SU-DHL-6 (cell line): ENCODE measurements around the gene ARHGAP8.

Source experiments
- H2AFZ ChIP-seq: fragments of 200-600 bp; sonication (generic); 2 replicates; pipeline ENCODE4 v1.6.1; 2014; ENCODE audit warnings: low read depth, mild to moderate bottlenecking, moderate library complexity, mixed read lengths, antibody characterized with exemption, low read length; ENCODE audit not compliant: severe bottlenecking
- H3F3A ChIP-seq: fragments of 200-600 bp; shearing (Covaris generic); 2 replicates; pipeline ENCODE4 v1.6.0; 2016; ENCODE audit warnings: antibody characterized with exemption, mild to moderate bottlenecking; ENCODE audit not compliant: insufficient read depth
- H3K27ac ChIP-seq: fragments of 200-600 bp; sonication (generic); 2 replicates; pipeline ENCODE4 v1.5.1; 2016; ENCODE audit warnings: low read depth, mild to moderate bottlenecking, low read length, moderate library complexity, mixed read lengths
- H3K27me3 ChIP-seq: fragments of 200-600 bp; sonication (generic), shearing (Covaris generic); 2 replicates; pipeline ENCODE4 v1.6.0; 2014; ENCODE audit warnings: mild to moderate bottlenecking, low read length
- H3K36me3 ChIP-seq: fragments of 200-600 bp; sonication (generic); 2 replicates; pipeline ENCODE4 v1.6.1; 2014; ENCODE audit warnings: mild to moderate bottlenecking, low read length, mixed read lengths
- H3K4me2 ChIP-seq: fragments of 300-600, 200-600 bp; shearing (Covaris generic), sonication (generic); 2 replicates; pipeline ENCODE4 v1.6.0; 2014; ENCODE audit warnings: low read length, low read depth, mild to moderate bottlenecking; ENCODE audit not compliant: poor library complexity, severe bottlenecking
- H3K4me3 ChIP-seq: fragments of 200-600 bp; sonication (generic); 2 replicates; pipeline ENCODE4 v1.5.1; 2014; ENCODE audit warnings: antibody characterized with exemption, low read length, mild to moderate bottlenecking, mixed read lengths; ENCODE audit not compliant: insufficient read depth, poor library complexity, severe bottlenecking
- H3K79me2 ChIP-seq: fragments of 200-600 bp; sonication (generic); 2 replicates; pipeline ENCODE4 v1.6.1; 2014; ENCODE audit warnings: mild to moderate bottlenecking, low read length, moderate library complexity; ENCODE audit not compliant: insufficient read depth
- H3K9ac ChIP-seq: fragments of 200-600 bp; sonication (generic); 2 replicates; pipeline ENCODE4 v1.7.0; 2014; ENCODE audit warnings: mild to moderate bottlenecking, low read length
- H3K9me2 ChIP-seq: fragments of 200-600 bp; sonication (generic); replicated peaks from 2 replicates; pipeline ENCODE4 v1.6.1; 2014; ENCODE audit warnings: low read length; ENCODE audit not compliant: insufficient read depth
- H3K9me3 ChIP-seq: fragments of 200-600 bp; sonication (generic); 2 replicates; pipeline ENCODE4 v1.6.1; 2014; ENCODE audit warnings: low read length, mixed read lengths; ENCODE audit not compliant: insufficient read depth
- H4K20me1 ChIP-seq: fragments of 200-600 bp; sonication (generic); 2 replicates; pipeline ENCODE4 v1.6.1; 2014; ENCODE audit warnings: low read depth, mild to moderate bottlenecking, antibody characterized with exemption, low read length, moderate library complexity, mixed read lengths
- EZH2phosphoT487 ChIP-seq: fragments of 200-600 bp; sonication (generic), shearing (Covaris generic); conservative IDR thresholded peaks from 2 replicates; pipeline ENCODE4 v1.6.1; 2018; ENCODE audit warnings: mild to moderate bottlenecking, antibody characterized with exemption, low read length, moderate library complexity, mixed read lengths
- TF ChIP-seq, protein P1 (sequence below): fragments of 200-600 bp; sonication (generic); IDR thresholded peaks from one replicate; pipeline ENCODE4 v1.5.1; 2017; ENCODE audit warnings: antibody characterized with exemption, mild to moderate bottlenecking, low read length, moderate library complexity; ENCODE audit not compliant: insufficient read depth, poor library complexity, severe bottlenecking

ARHGAP8 gene

DNA sequence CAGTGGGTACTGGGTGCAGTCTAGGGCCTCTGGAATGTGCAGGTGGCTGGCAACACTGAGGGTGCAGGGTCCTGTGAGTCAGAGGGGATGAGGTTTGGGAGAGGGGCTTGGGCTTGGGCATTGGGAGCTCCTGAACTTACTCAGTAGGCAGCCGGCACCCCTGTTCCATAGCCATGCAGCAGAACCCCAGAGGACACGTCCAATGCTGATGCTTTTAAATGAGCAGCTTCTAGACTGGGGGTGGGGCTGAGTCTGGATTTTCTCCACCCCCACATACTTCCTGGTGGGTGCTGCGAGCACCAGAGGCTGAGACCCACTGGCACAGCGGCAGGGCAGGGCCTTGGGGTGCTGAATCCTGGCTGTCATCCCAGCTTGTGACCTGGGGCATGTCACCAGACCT is 71.4 kb downstream of the ARHGAP8 start:
- no peaks in the 10 kb centered on the region for H4K20me1 ChIP-seq
- H3K27me3 ChIP-seq = no peaks in the 10 kb centered on the region
- H3K9me3 ChIP-seq = no peaks in the 10 kb centered on the region
- H3K79me2 ChIP-seq = no peaks in the 10 kb centered on the region
- H3K9ac ChIP-seq = no peak overlapping the region
- no peak overlapping the region for H3K4me2 ChIP-seq
- H3F3A ChIP-seq = no peaks in the 10 kb centered on the region
- H3K36me3 ChIP-seq = no peaks in the 10 kb centered on the region
- no peak overlapping the region for H2AFZ ChIP-seq
- H3K27ac ChIP-seq = no peak overlapping the region
- no peaks in the 10 kb centered on the region for H3K9me2 ChIP-seq
- TF ChIP-seq, protein P1, sequence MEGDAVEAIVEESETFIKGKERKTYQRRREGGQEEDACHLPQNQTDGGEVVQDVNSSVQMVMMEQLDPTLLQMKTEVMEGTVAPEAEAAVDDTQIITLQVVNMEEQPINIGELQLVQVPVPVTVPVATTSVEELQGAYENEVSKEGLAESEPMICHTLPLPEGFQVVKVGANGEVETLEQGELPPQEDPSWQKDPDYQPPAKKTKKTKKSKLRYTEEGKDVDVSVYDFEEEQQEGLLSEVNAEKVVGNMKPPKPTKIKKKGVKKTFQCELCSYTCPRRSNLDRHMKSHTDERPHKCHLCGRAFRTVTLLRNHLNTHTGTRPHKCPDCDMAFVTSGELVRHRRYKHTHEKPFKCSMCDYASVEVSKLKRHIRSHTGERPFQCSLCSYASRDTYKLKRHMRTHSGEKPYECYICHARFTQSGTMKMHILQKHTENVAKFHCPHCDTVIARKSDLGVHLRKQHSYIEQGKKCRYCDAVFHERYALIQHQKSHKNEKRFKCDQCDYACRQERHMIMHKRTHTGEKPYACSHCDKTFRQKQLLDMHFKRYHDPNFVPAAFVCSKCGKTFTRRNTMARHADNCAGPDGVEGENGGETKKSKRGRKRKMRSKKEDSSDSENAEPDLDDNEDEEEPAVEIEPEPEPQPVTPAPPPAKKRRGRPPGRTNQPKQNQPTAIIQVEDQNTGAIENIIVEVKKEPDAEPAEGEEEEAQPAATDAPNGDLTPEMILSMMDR = no peak
- TF ChIP-seq EZH2phosphoT487 = no peak
- no peak overlapping the region for H3K4me3 ChIP-seq

DNA sequence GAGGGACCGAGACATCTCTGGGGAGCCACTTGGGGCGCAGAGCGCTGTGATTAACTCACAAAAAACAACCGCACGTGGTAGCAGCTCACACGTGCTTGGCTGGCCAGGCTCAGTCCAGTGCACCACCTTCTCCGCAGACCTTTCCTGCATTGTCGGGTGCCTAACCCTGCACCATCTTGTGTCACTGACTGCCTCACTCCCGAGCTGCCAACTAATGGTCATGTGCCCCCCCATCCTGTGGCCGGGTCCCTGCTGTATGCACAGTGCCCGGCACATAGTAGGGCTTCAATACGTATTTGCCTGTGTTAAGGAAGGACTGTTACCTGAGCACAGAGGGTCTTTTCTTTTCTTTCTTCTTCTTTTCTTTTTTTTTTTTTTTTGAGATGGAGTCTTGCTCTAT is 71.9 kb downstream of the ARHGAP8 start:
- Histone ChIP-seq H3K9me2 (no peaks in the 10 kb centered on the region), H3K9me3 (no peaks in the 10 kb centered on the region), H3K9ac (no peak overlapping the region), H3K4me2 (no peak overlapping the region), H3K27me3 (no peaks in the 10 kb centered on the region), H3K36me3 (no peaks in the 10 kb centered on the region), H2AFZ (no peak overlapping the region), H4K20me1 (no peaks in the 10 kb centered on the region), H3K79me2 (no peaks in the 10 kb centered on the region), H3F3A (no peaks in the 10 kb centered on the region), H3K4me3 (no peak overlapping the region), H3K27ac (no peak overlapping the region)
- TF ChIP-seq, protein P1 = no peak
- no peak for TF ChIP-seq EZH2phosphoT487

DNA sequence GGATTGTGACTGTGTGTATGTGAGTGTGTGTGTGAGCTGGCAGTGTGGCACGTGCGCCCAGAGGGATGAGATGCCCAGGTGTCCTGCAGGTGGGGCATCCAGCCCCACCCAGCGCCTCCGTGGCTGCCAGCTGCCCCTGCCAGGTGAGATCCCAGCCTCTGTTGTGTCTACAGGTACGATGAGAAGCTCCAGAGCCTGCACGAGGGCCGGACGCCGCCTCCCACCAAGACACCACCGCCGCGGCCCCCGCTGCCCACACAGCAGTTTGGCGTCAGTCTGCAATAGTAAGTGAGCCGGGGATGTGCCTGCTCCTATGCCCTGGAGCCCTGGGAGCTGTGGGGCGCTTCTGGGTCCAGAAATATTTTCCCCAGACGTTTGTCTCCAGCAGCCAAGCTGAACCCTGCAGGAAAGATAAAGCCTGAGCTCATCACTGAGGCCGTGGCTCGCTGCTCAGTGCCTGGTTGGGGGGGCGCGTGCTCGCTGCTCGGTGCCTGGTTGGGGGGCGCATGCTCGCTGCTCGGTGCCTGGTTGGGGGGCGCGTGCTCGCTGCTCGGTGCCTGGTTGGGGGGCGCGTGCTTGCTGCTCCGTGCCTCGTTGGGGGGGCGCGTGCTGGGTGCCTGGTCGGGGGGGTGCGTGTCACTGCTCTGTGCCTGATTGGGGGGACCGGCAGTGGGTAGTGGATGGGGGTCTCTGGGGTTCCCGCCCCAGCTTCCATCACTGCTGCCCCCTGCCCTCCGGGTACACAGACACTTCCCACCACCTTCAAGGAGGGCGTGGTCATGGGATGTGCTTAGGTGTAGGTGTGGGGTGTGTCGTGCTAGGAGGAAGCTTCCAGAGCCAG is 73.2 kb downstream of the ARHGAP8 start:
- H3K27ac ChIP-seq = no peak overlapping the region
- H3F3A ChIP-seq = no peaks in the 10 kb centered on the region
- H3K27me3 ChIP-seq = no peaks in the 10 kb centered on the region
- H4K20me1 ChIP-seq = no peaks in the 10 kb centered on the region
- H3K4me3 ChIP-seq = no peak overlapping the region
- TF ChIP-seq, protein P1 = no peak
- TF ChIP-seq EZH2phosphoT487 = no peak
- no peaks in the 10 kb centered on the region for H3K36me3 ChIP-seq
- H3K9me3 ChIP-seq = no peaks in the 10 kb centered on the region
- H3K79me2 ChIP-seq = no peaks in the 10 kb centered on the region
- H3K9me2 ChIP-seq = no peaks in the 10 kb centered on the region
- H2AFZ ChIP-seq = no peak overlapping the region
- no peak overlapping the region for H3K4me2 ChIP-seq
- no peak overlapping the region for H3K9ac ChIP-seq
